Breast epithelium (tissue), 3 donors: ENCODE data around the gene GEN1.

Experiments
- POLR2A ChIP-seq: fragments of 450-650 bp; IDR thresholded peaks from one replicate; pipeline ENCODE4 v1.6.1; 2016; ENCODE audit warnings: antibody characterized with exemption, mild to moderate bottlenecking, moderate library complexity
- POLR2AphosphoS5 ChIP-seq, 3 donors: sonication (generic); formaldehyde crosslinking; IDR thresholded peaks; one replicate each; pipeline ENCODE4 v1.6.1; 2017; ENCODE audit warnings: antibody characterized with exemption in 3 of 3
- TF ChIP-seq, protein P1 (sequence below), 3 donors: fragments of 450-650 bp; IDR thresholded peaks; one replicate each; pipeline ENCODE4 v1.5.1; 2016 to 2017; ENCODE audit warnings: antibody characterized with exemption in 3 of 3, mild to moderate bottlenecking in 3 of 3, moderate library complexity in 3 of 3

GRCh38 chr2:17753803-17754663 lies at the start of gene GEN1, which contains the start of gene SMC6:
- TF ChIP-seq, protein P1, sequence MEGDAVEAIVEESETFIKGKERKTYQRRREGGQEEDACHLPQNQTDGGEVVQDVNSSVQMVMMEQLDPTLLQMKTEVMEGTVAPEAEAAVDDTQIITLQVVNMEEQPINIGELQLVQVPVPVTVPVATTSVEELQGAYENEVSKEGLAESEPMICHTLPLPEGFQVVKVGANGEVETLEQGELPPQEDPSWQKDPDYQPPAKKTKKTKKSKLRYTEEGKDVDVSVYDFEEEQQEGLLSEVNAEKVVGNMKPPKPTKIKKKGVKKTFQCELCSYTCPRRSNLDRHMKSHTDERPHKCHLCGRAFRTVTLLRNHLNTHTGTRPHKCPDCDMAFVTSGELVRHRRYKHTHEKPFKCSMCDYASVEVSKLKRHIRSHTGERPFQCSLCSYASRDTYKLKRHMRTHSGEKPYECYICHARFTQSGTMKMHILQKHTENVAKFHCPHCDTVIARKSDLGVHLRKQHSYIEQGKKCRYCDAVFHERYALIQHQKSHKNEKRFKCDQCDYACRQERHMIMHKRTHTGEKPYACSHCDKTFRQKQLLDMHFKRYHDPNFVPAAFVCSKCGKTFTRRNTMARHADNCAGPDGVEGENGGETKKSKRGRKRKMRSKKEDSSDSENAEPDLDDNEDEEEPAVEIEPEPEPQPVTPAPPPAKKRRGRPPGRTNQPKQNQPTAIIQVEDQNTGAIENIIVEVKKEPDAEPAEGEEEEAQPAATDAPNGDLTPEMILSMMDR (IDR thresholded peaks at IDR 0.05), result no peak
- TF ChIP-seq POLR2AphosphoS5 (IDR thresholded peaks at IDR 0.05), result peak in 2 of 3 donors; percentile 38 to 48
- no peak for TF ChIP-seq POLR2A
